Liver (tissue), 9 donors: Measurements from ENCODE around the gene OSBPL9. TPM values are rescaled to one million over a fixed set of nuclear protein-coding genes. Genes with fewer than 3 reads are reported as not detected.

Source experiments
- DNase-seq: peaks from one replicate; pipeline ENCODE4 v3.0.0-alpha.2; 2017; ENCODE audit warnings: low spot score
- H3K27ac ChIP-seq, 2 donors: one replicate each; pipeline ENCODE4 v1.7.0; 2013; ENCODE audit warnings: inconsistent platforms in 2 of 2, low read length in 2 of 2, control low read depth in 1 of 2, low read depth in 1 of 2, mild to moderate bottlenecking in 1 of 2
- H3K27me3 ChIP-seq, 4 donors: one replicate each; pipeline versions ENCODE4 v1.6.1 to v1.7.0; 2013; ENCODE audit warnings: low read length in 3 of 4, inconsistent platforms in 1 of 4, mild to moderate bottlenecking in 1 of 4, moderate library complexity in 1 of 4; ENCODE audit not compliant: control insufficient read depth in 4 of 4, insufficient read depth in 4 of 4
- H3K36me3 ChIP-seq, 4 donors: one replicate each; pipeline versions ENCODE4 v1.6.1 to v1.7.0; 2013; ENCODE audit warnings: low read length in 3 of 4, mild to moderate bottlenecking in 3 of 4, low read depth in 1 of 4, moderate library complexity in 1 of 4; ENCODE audit not compliant: control insufficient read depth in 4 of 4, insufficient read depth in 3 of 4
- H3K4me1 ChIP-seq, 4 donors: one replicate each; pipeline versions ENCODE4 v1.6.1 to v1.7.0; 2013; ENCODE audit warnings: low read length in 3 of 4, mild to moderate bottlenecking in 3 of 4, moderate library complexity in 1 of 4; ENCODE audit not compliant: control insufficient read depth in 4 of 4, insufficient read depth in 4 of 4
- H3K4me3 ChIP-seq, 3 donors: one replicate each; pipeline versions ENCODE4 v1.6.1 to v1.7.0; 2013; ENCODE audit warnings: low read length in 3 of 3, control low read depth in 1 of 3, low read depth in 1 of 3, mild to moderate bottlenecking in 1 of 3
- H3K9ac ChIP-seq, 2 donors: one replicate each; pipeline ENCODE4 v1.7.0; 2013; ENCODE audit warnings: low read length in 2 of 2, mild to moderate bottlenecking in 2 of 2, moderate library complexity in 2 of 2, control low read depth in 1 of 2, low read depth in 1 of 2
- H3K9me3 ChIP-seq, 4 donors: one replicate each; pipeline versions ENCODE4 v1.6.1 to v1.7.0; 2013; ENCODE audit warnings: low read length in 3 of 4; ENCODE audit not compliant: control insufficient read depth in 4 of 4
- EGR1 ChIP-seq, 2 donors: IDR thresholded peaks; 2 replicates each; pipeline ENCODE4 v1.6.1; 2016 to 2018; ENCODE audit warnings: antibody characterized with exemption in 2 of 2, low read depth in 2 of 2
- FOXA1 ChIP-seq: IDR thresholded peaks from 2 replicates; pipeline ENCODE4 v1.6.1; 2016; ENCODE audit warnings: antibody characterized with exemption
- FOXA2 ChIP-seq: IDR thresholded peaks from 2 replicates; pipeline ENCODE4 v1.6.1; 2016; ENCODE audit warnings: antibody characterized with exemption
- GABPA ChIP-seq, 2 donors: IDR thresholded peaks in 1 of 2; conservative IDR thresholded peaks in 1 of 2; 2 replicates each; pipeline ENCODE4 v1.6.1; 2016; ENCODE audit warnings: antibody characterized with exemption in 2 of 2, mild to moderate bottlenecking in 1 of 2, moderate library complexity in 1 of 2
- HNF4A ChIP-seq, 2 donors: conservative IDR thresholded peaks; 2 replicates each; pipeline ENCODE4 v1.6.1; 2016; ENCODE audit warnings: antibody characterized with exemption in 2 of 2, mild to moderate bottlenecking in 2 of 2
- HNF4G ChIP-seq: IDR thresholded peaks from 2 replicates; pipeline ENCODE4 v1.6.1; 2016; ENCODE audit warnings: antibody characterized with exemption
- JUND ChIP-seq, 2 donors: IDR thresholded peaks; 2 replicates each; pipeline ENCODE4 v1.6.1; 2016; ENCODE audit warnings: antibody characterized with exemption in 2 of 2
- NR2F2 ChIP-seq: IDR thresholded peaks from 2 replicates; pipeline ENCODE4 v1.6.1; 2016; ENCODE audit warnings: antibody characterized with exemption
- RAD21 ChIP-seq, 2 donors: IDR thresholded peaks; 2 replicates each; pipeline ENCODE4 v1.6.1; 2016; ENCODE audit warnings: antibody characterized with exemption in 2 of 2, mild to moderate bottlenecking in 2 of 2
- REST ChIP-seq: IDR thresholded peaks from 2 replicates; pipeline ENCODE4 v1.6.1; 2016; ENCODE audit warnings: antibody characterized with exemption, mild to moderate bottlenecking
- RXRA ChIP-seq, 2 donors: IDR thresholded peaks; 2 replicates each; pipeline ENCODE4 v1.6.1; 2017 to 2018; ENCODE audit warnings: antibody characterized with exemption in 2 of 2, mild to moderate bottlenecking in 1 of 2
- SP1 ChIP-seq: IDR thresholded peaks from 2 replicates; pipeline ENCODE4 v1.6.1; 2018; ENCODE audit warnings: antibody characterized with exemption, mild to moderate bottlenecking
- TAF1 ChIP-seq: conservative IDR thresholded peaks from 2 replicates; pipeline ENCODE4 v1.6.1; 2016; ENCODE audit warnings: antibody characterized with exemption, mild to moderate bottlenecking
- YY1 ChIP-seq: IDR thresholded peaks from 2 replicates; pipeline ENCODE4 v1.6.1; 2016; ENCODE audit warnings: antibody characterized with exemption, mild to moderate bottlenecking
- polyA plus RNA-seq, 2 donors: library from polyadenylated mRNA; stranded (reverse) in 1 of 2; unstranded in 1 of 2; fragments of 200-250 nt in 1 of 2; fragments of >200 nt in 1 of 2; fragmentation: Nextera tagmentation in 1 of 2; extraction: Ambion mirVana in 1 of 2; gene quantifications; one replicate each; pipeline versions ENCODE4 v1.2.1 to v1.2.3, GENCODE V29; 2013 to 2015
- total RNA-seq, 2 donors: library from RNA; depleted of rRNA; stranded (reverse); fragments of >200 nt; gene quantifications; one replicate each; pipeline ENCODE4 v1.2.3, GENCODE V29; 2014
- TF ChIP-seq, protein P1 (sequence below): IDR thresholded peaks from 2 replicates; pipeline ENCODE4 v1.6.1; 2016; ENCODE audit warnings: antibody characterized with exemption
- TF ChIP-seq, protein P2 (sequence below): IDR thresholded peaks from 2 replicates; pipeline ENCODE4 v1.6.1; 2016; ENCODE audit warnings: antibody characterized with exemption
- TF ChIP-seq, protein P3 (sequence below): IDR thresholded peaks from 2 replicates; pipeline ENCODE4 v1.6.1; 2016; ENCODE audit warnings: antibody characterized with exemption
- TF ChIP-seq, protein P4 (sequence below): fragments of 150-350 bp; IDR thresholded peaks from 2 replicates; pipeline ENCODE4 v1.5.1; 2017; ENCODE audit warnings: improper control_type of control experiment, low read depth, low read length; ENCODE audit not compliant: missing input control
- donor health status: healthy.
- donor health status: healthy.
- donor health status: healthy.
- donor health status: healthy.
- donor health status: healthy.

OSBPL9 gene
- total and polyA plus RNA-seq, 4 donors, result 52.1 to 129 (median 60.4) TPM

- H3K4me3 ChIP-seq, result no peak overlapping the region
- DNase-seq, result no peak
- H3K4me1 ChIP-seq, result peaks cover 13 to 31% (median 15%) of the 10 kb centered on the region in 4 donors
- no peaks in the 10 kb centered on the region for H3K27me3 ChIP-seq
- no peaks in the 10 kb centered on the region for H3K36me3 ChIP-seq
- H3K27ac ChIP-seq, result peak overlapping the region; percentile 73 to 82
- TF ChIP-seq, protein P1, sequence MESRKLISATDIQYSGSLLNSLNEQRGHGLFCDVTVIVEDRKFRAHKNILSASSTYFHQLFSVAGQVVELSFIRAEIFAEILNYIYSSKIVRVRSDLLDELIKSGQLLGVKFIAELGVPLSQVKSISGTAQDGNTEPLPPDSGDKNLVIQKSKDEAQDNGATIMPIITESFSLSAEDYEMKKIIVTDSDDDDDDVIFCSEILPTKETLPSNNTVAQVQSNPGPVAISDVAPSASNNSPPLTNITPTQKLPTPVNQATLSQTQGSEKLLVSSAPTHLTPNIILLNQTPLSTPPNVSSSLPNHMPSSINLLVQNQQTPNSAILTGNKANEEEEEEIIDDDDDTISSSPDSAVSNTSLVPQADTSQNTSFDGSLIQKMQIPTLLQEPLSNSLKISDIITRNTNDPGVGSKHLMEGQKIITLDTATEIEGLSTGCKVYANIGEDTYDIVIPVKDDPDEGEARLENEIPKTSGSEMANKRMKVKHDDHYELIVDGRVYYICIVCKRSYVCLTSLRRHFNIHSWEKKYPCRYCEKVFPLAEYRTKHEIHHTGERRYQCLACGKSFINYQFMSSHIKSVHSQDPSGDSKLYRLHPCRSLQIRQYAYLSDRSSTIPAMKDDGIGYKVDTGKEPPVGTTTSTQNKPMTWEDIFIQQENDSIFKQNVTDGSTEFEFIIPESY, result no peak
- no peak for TF ChIP-seq GABPA (IDR thresholded peaks at IDR 0.05 in 1 of 2, conservative IDR thresholded peaks at IDR 0.05 in 1 of 2)
- no peak for TF ChIP-seq REST
- TF ChIP-seq, protein P2, sequence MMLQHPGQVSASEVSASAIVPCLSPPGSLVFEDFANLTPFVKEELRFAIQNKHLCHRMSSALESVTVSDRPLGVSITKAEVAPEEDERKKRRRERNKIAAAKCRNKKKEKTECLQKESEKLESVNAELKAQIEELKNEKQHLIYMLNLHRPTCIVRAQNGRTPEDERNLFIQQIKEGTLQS, result no peak
- no peak for TF ChIP-seq HNF4G
- no peak for TF ChIP-seq RXRA (IDR thresholded peaks at IDR 0.05)
- TF ChIP-seq SP1, result no peak
- no peak for TF ChIP-seq TAF1
- TF ChIP-seq NR2F2, result no peak
- TF ChIP-seq EGR1 (IDR thresholded peaks at IDR 0.05; ENCODE audit: low read depth in 2 of 2), result no peak
- no peak for TF ChIP-seq FOXA1
- TF ChIP-seq YY1, result no peak
- TF ChIP-seq, protein P3, sequence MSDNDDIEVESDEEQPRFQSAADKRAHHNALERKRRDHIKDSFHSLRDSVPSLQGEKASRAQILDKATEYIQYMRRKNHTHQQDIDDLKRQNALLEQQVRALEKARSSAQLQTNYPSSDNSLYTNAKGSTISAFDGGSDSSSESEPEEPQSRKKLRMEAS, result no peak
- no peak for TF ChIP-seq JUND (IDR thresholded peaks at IDR 0.05)
- TF ChIP-seq RAD21 (IDR thresholded peaks at IDR 0.05), result no peak
- H3K9ac ChIP-seq, result no peak overlapping the region
- no peaks in the 10 kb centered on the region for H3K9me3 ChIP-seq
These were observed 72.2 kb downstream of the OSBPL9 start for GRCh38 chr1:51689075-51689440.

DNA sequence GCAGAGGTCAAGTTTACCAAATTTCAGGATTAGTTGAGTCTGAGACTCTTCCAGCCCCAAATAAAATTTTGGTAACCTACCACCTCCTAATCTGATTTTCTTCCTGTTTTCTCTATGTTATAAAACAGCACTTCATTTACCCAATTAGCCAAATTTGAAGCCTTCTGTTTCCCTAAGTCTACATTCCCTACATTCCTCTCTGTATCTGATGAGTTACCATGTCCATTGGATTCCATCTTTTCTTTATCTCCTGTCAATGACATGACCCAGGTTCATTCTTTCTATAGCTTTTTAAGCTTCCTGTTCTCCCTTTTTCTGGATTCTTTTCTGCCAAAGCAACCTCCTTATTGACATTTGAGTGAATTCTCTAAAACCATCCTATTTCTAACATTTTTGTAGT lies 72.8 kb downstream of the OSBPL9 start:
- H3K27ac ChIP-seq, result peak overlapping the region; percentile 73 to 82
- no peaks in the 10 kb centered on the region for H3K9me3 ChIP-seq
- no peaks in the 10 kb centered on the region for H3K27me3 ChIP-seq
- H3K36me3 ChIP-seq, result no peaks in the 10 kb centered on the region
- H3K4me3 ChIP-seq, result no peak overlapping the region
- peaks cover 13 to 31% (median 15%) of the 10 kb centered on the region in 4 donors for H3K4me1 ChIP-seq
- DNase-seq, result no peak
- H3K9ac ChIP-seq, result peak overlapping the region in 1 of 2 donors; percentile 37
- TF ChIP-seq, protein P2, result no peak
- TF ChIP-seq HNF4A (conservative IDR thresholded peaks at IDR 0.05), result no peak
- TF ChIP-seq RXRA (IDR thresholded peaks at IDR 0.05), result no peak
- TF ChIP-seq, protein P4, sequence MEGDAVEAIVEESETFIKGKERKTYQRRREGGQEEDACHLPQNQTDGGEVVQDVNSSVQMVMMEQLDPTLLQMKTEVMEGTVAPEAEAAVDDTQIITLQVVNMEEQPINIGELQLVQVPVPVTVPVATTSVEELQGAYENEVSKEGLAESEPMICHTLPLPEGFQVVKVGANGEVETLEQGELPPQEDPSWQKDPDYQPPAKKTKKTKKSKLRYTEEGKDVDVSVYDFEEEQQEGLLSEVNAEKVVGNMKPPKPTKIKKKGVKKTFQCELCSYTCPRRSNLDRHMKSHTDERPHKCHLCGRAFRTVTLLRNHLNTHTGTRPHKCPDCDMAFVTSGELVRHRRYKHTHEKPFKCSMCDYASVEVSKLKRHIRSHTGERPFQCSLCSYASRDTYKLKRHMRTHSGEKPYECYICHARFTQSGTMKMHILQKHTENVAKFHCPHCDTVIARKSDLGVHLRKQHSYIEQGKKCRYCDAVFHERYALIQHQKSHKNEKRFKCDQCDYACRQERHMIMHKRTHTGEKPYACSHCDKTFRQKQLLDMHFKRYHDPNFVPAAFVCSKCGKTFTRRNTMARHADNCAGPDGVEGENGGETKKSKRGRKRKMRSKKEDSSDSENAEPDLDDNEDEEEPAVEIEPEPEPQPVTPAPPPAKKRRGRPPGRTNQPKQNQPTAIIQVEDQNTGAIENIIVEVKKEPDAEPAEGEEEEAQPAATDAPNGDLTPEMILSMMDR, result no peak
- no peak for TF ChIP-seq JUND (IDR thresholded peaks at IDR 0.05)
- TF ChIP-seq, protein P3, result no peak
- no peak for TF ChIP-seq FOXA2
- TF ChIP-seq EGR1 (IDR thresholded peaks at IDR 0.05; ENCODE audit: low read depth in 2 of 2), result no peak
- TF ChIP-seq RAD21 (IDR thresholded peaks at IDR 0.05), result no peak
- TF ChIP-seq FOXA1, result no peak
- no peak for TF ChIP-seq SP1
- no peak for TF ChIP-seq NR2F2
- TF ChIP-seq, protein P1, result no peak
- no peak for TF ChIP-seq YY1
